SK-N-SH (cell line): ENCODE data around the gene ANXA1.

Experiments used
- CHD2 ChIP-seq: fragments of 150-350 bp; IDR thresholded peaks from 2 replicates; pipeline ENCODE4 v1.6.1; 2018; ENCODE audit warnings: low read length; ENCODE audit not compliant: partially characterized antibody
- EP300 ChIP-seq, 2 experiments: IDR thresholded peaks; 2 replicates each; pipeline versions ENCODE4 v1.4.0 to v1.6.1; 2012; ENCODE audit warnings: borderline replicate concordance in 1 of 2, low read depth in 1 of 2, low read length in 1 of 2
- FOXM1 ChIP-seq: IDR thresholded peaks from 2 replicates; pipeline ENCODE4 v1.4.0; 2012; ENCODE audit warnings: low read depth, mild to moderate bottlenecking
- MXI1 ChIP-seq: IDR thresholded peaks from 2 replicates; pipeline ENCODE4 v1.6.1; 2012; ENCODE audit warnings: mild to moderate bottlenecking, low read depth, low read length, improper control_type of control experiment
- NRF1 ChIP-seq: IDR thresholded peaks from 2 replicates; pipeline ENCODE4 v1.6.1; 2012; ENCODE audit warnings: low read depth, mild to moderate bottlenecking, low read length
- POLR2AphosphoS5 ChIP-seq: IDR thresholded peaks from 2 replicates; pipeline ENCODE4 v1.6.1; 2012; ENCODE audit warnings: low read depth, low read length
- RAD21 ChIP-seq: IDR thresholded peaks from 2 replicates; pipeline ENCODE4 v1.6.1; 2012; ENCODE audit warnings: mild to moderate bottlenecking, low read length
- SIN3A ChIP-seq: IDR thresholded peaks from 2 replicates; pipeline ENCODE4 v1.6.1; 2012; ENCODE audit warnings: low read depth, mild to moderate bottlenecking, low read length, moderate library complexity, borderline replicate concordance
- TCF12 ChIP-seq: IDR thresholded peaks from 2 replicates; pipeline ENCODE4 v1.4.0; 2012
- YY1 ChIP-seq: IDR thresholded peaks from 2 replicates; pipeline ENCODE4 v1.4.0; 2012; ENCODE audit warnings: low read depth, mild to moderate bottlenecking
- TF ChIP-seq, protein P1 (sequence below): fragments of 200-600 bp; sonication (generic); IDR thresholded peaks from 2 replicates; pipeline ENCODE4 v1.6.1; 2017; ENCODE audit warnings: antibody characterized with exemption, mild to moderate bottlenecking, moderate library complexity
- TF ChIP-seq, protein P2 (sequence below): fragments of 150-350 bp; IDR thresholded peaks from 2 replicates; pipeline ENCODE4 v1.6.1; 2017; ENCODE audit warnings: antibody characterized with exemption, low read length, low read depth, borderline replicate concordance
- TF ChIP-seq, protein P3 (sequence below): IDR thresholded peaks from 2 replicates; pipeline ENCODE4 v1.4.0; 2012; ENCODE audit warnings: low read depth
- TF ChIP-seq, protein P4 (sequence below): IDR thresholded peaks from 2 replicates; pipeline ENCODE4 v1.6.1; 2012; ENCODE audit warnings: mild to moderate bottlenecking, low read depth, low read length, moderate library complexity

DNA sequence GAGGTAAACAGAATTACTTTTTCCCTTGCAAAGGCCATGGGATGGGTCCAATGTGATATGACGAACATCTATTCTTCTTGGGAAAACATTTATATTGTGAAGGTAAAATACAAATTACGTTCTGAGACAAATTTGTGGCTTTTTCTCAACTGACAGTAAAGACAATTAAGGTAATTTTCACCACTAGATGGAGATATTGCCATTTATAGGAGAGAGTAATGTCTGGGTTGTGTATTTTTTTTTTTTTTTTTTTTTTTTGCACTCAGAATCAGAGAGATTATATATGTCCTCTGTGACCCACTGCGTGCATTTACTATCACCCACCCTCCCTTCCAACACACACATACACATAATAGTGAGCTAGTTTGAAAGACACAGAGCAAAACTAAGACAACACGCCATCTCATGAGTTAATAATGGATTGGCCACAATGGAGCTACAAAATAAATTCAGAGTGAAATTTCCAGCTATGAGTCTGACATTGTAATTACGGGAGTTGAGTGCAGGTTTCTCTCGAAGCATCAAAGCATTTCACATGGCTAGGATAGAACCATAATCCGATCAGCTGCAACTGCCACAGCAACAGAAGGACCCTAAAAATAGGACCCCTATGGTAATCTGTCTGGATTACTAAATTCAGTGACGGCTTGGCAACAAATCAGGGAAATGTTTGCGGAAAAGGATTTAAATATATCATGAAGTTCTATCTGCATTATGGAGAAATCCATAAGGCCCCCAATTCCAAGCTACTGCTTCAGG, 49.2 kb downstream of the ANXA1 start:
- TF ChIP-seq, protein P1, sequence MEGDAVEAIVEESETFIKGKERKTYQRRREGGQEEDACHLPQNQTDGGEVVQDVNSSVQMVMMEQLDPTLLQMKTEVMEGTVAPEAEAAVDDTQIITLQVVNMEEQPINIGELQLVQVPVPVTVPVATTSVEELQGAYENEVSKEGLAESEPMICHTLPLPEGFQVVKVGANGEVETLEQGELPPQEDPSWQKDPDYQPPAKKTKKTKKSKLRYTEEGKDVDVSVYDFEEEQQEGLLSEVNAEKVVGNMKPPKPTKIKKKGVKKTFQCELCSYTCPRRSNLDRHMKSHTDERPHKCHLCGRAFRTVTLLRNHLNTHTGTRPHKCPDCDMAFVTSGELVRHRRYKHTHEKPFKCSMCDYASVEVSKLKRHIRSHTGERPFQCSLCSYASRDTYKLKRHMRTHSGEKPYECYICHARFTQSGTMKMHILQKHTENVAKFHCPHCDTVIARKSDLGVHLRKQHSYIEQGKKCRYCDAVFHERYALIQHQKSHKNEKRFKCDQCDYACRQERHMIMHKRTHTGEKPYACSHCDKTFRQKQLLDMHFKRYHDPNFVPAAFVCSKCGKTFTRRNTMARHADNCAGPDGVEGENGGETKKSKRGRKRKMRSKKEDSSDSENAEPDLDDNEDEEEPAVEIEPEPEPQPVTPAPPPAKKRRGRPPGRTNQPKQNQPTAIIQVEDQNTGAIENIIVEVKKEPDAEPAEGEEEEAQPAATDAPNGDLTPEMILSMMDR, result peak; percentile 74
- TF ChIP-seq RAD21 (peak; percentile 77), MXI1 (no peak), EP300 (IDR thresholded peaks at IDR 0.05; ENCODE audit: borderline replicate concordance in 1 of 2, low read depth in 1 of 2, low read length in 1 of 2) (no peak), CHD2 (no peak), FOXM1 (no peak), YY1 (no peak), NRF1 (no peak), POLR2AphosphoS5 (no peak), SIN3A (no peak), TCF12 (no peak)
- TF ChIP-seq, protein P2, sequence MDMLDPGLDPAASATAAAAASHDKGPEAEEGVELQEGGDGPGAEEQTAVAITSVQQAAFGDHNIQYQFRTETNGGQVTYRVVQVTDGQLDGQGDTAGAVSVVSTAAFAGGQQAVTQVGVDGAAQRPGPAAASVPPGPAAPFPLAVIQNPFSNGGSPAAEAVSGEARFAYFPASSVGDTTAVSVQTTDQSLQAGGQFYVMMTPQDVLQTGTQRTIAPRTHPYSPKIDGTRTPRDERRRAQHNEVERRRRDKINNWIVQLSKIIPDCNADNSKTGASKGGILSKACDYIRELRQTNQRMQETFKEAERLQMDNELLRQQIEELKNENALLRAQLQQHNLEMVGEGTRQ, result no peak
- TF ChIP-seq, protein P3, sequence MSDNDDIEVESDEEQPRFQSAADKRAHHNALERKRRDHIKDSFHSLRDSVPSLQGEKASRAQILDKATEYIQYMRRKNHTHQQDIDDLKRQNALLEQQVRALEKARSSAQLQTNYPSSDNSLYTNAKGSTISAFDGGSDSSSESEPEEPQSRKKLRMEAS, result no peak
- TF ChIP-seq, protein P4, sequence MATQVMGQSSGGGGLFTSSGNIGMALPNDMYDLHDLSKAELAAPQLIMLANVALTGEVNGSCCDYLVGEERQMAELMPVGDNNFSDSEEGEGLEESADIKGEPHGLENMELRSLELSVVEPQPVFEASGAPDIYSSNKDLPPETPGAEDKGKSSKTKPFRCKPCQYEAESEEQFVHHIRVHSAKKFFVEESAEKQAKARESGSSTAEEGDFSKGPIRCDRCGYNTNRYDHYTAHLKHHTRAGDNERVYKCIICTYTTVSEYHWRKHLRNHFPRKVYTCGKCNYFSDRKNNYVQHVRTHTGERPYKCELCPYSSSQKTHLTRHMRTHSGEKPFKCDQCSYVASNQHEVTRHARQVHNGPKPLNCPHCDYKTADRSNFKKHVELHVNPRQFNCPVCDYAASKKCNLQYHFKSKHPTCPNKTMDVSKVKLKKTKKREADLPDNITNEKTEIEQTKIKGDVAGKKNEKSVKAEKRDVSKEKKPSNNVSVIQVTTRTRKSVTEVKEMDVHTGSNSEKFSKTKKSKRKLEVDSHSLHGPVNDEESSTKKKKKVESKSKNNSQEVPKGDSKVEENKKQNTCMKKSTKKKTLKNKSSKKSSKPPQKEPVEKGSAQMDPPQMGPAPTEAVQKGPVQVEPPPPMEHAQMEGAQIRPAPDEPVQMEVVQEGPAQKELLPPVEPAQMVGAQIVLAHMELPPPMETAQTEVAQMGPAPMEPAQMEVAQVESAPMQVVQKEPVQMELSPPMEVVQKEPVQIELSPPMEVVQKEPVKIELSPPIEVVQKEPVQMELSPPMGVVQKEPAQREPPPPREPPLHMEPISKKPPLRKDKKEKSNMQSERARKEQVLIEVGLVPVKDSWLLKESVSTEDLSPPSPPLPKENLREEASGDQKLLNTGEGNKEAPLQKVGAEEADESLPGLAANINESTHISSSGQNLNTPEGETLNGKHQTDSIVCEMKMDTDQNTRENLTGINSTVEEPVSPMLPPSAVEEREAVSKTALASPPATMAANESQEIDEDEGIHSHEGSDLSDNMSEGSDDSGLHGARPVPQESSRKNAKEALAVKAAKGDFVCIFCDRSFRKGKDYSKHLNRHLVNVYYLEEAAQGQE, result no peak
